ENCODE measurements around the gene GRWD1.
"Not testable (repeated sequence)": the region's sequence is repeated elsewhere in the genome, so short reads cannot be mapped to it uniquely, and the experiment has no call there.

GRWD1 gene

DNA sequence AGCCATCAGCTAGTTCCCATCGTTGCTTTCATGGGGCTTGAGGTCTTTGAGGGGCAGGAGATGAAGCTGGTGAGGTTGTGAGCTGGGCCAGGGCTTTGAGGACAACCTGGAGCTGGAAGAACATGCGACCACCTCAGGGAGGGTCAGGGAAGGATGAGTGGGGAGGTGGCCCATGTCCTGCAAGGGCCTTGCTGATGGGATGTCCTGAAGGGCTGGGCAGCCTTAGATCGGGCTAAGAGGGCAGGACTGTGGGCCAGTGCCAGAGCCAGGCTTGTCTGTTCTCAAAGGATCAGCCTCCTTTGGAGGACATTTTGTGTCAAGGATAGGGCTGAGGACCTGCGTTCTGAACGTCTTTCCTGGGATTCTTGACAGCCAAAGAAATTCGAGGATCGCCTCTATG, 33.9 kb downstream of the GRWD1 start:
- no peak for DNase-seq (ENCODE audit: low read depth in 3 of 3)

DNA sequence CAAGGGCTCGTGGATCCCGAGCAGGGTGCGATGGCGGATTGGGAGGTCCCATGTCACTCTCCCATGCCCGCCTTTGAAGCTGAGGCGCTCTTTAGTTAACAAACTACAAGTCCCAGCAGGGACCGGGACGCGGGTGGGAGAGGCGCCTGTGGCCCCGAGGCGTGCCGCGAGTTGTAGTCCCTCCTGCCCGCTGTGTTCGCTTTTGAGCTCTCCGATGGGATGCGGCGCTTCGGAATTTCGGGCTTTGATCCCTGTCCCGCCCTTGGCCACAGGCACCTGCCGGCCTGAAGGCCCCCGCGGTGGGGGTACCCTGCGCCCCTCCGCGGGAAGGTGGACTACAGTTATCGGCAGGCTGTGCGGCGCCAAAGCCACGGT, 34.4 kb downstream of the GRWD1 start:
- DNase-seq (ENCODE audit: low read depth in 3 of 3), result no peak

DNA sequence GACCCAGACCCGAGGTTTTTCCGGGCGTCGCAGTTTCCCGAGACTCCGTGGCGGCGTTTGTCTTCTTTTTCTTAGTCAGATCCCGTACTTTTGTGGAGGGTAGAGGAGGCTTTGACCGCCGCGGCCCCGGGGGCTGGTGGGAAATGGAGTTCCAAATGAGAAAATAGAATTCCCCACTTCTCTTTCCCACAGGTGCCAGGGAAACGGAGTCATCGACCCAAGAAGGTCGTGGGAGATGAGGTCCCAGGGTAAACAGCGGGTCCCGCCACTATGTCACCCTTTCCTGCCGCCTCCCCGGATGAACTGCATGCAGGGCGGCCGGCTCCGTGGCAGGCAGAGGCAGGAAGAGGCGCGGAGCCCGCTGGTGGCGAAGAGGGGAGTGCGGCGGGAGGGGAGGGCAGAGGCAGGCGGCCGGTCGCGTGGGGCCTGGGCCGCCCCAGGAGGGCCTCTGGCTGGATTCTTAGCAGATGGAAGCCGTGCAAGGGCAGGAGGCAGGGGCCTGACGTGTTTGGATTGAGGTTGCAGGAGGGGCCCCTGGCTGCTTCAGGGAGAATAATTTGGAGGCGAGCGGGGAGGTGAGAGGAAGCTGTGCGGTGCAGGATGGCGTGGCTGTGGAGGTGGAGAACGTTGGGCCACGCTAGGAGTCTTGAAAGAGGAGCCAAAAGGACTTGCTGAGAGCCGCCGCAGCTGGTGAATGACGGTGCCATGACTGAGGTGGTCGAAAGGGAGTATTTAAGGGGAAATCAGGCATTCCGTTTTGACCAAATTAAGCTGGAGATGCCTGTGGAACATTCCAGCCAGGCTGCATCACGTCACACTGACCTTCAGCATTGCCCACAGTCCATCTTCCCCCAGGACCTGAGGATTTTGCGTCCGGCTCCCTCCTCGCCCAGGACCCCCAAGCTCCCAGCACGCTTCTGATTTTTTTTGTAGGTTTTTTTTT, 35.0 kb downstream of the GRWD1 start:
- DNase-seq (ENCODE audit: low read depth in 3 of 3), result peak in 1 of 3 experiments; percentile 26

DNA sequence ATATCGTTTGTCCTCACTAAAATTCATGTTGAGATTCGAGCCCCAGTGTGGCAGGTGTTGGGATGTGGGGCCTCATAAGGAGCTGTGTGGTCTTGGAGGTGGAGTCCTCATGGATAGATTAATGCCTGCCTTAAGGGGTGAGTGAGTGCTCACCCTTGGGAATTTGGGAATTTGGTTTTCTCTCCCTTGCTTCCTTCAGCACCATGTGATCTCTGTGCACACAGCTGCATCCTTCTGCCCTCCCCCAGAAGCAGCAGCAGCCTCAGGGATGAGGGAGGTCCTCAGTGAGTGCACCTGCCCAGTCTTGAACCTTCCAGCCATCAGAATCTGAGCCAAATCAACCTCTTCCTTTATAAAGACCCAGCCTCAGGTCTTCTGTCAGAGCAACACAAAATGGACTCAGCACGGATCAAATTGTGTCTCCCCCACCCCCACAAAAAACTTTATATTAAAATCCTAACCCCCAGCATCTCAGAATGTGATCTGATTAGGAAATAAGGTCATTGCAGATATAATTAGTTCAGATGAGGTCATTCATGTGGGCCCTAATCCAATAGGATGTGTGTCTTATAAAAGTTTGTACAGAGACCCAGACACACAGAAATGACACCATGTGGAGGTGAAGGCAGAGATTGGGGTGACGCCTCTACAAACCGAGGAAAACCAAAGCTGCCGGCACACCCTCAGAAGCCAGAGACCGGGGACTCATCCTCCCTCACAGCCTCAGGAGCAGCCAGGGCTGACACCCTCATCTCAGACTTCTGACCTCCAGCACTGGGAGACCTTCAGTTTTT, 36.3 kb downstream of the GRWD1 start:
- no peak for DNase-seq (ENCODE audit: low read depth in 3 of 3)

DNA sequence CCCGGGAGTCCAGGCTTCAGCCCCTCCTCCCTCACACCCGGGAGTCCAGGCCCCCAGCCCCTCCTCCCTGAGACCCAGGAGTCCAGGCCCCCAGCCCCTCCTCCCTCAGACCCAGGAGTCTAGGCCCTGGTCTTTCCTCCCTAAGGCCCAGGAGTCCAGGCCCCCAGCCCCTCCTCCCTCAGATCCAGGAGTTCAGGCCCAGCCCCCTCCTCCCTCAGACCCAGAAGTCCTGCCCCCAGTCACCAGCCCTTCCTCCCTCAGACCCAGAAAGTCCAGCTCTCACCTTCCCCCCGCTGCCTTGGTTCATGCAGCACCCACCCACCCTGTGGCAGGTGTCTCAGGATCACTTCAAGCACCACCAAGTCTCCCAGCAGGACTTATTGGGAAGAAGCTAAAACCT, 37.5 kb downstream of the GRWD1 start:
- DNase-seq (ENCODE audit: low read depth in 3 of 3), result no peak

DNA sequence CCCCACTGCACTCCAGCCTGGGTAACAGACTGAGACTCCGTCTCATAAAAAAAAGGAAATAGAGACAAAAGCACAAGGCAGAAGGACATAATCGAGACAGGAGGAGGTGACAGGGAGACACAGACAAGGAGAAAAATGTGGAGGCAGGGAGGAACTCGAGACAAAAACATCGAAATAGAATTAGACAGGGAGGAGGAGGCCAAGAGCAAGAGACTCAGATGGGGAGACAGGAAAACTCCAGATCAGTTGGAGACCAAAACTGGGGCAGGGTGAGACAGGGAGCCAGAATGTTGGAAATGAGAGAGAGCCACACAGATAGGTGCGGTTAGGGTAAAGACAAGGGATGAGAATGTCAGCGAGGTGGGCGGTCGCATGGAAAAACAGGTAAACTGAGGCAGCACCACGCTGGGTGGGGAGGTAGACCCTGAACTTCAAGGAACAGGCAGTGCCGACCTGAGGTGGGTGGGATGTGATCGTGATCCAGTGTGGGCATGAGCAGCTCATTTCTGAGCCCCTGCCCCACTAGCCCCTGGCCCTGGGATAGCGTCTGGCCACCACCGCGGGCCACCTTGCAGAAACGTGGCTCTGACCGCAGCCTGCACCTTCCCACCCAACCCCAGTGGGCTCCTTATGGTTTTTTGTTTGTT, 38.6 kb downstream of the GRWD1 start:
- DNase-seq (ENCODE audit: low read depth in 3 of 3), result no peak

DNA sequence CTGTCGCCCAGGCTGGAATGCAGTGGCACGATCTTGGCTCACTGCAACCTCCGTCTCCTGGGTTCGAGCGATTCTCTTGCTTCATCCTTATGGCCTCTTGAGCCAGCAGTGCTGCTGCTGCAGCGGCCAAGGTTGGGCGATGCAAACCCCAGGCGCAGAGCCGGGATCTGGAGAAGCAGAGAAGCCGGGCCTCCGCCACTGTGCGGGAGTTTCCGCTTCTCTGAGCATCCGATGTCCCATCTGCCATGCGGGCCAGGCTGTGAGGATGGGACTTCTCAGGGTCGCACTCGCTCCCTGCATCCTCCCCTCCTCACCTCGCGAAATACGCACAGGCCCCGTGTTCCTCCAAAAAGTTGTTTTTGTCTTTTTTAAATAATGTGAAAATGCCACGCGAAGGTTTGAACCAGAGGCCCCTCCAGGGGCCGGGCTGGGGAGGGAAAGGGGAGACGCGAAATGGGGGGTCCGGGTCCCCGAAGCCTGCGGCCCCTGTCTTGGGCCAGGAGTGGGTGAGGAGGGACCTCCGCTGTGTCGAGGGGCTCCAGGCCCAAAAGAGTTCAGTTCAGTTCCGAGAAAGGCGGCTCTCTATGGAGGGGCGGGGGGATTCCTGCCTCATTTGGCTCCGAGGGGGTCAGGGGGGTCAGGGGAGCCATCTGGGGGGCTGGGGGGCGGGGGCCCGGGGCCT, 39.3 kb downstream of the GRWD1 start:
- DNase-seq (ENCODE audit: low read depth in 3 of 3), result no peak

DNA sequence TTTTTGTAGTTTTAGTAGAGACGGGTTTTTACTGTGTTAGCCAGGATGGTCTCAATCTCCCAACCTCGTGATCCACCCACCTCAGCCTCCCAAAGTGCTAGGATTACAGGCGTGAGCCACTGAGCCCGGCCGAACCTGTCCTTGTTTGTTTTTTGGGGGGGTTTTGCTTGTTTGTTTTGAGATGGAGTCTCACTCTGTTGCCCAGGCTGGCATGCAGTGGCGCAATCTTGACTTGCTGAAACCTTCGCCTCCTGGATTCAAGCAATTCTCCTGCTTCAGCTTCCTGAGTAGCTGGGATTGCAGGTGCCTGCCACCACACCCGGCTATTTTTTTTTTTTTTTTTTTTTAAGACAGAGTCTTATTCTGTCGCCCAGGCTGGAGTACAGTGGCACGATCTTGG, 40.9 kb downstream of the GRWD1 start:
- DNase-seq (ENCODE audit: low read depth in 3 of 3), result not testable (repeated sequence)

DNA sequence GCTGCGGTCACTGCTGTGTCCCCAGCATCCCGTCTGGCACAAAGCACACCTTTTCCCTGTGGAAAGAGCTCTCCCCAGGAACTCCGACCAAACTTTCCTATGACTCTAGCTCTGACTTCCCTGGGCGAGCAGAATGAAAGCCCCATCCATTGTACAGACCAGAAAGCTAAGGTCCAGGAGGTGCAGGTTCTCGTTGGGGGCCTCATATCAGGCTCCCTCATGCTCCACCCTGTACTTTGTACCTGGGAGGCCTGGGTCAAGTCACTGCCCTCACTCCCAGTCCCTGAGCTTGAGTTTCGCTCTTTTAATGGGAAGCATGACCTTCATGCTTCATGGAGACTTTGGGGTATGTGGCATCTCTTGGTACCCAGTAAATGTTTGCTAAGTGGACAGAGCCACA, 41.8 kb downstream of the GRWD1 start:
- no peak for DNase-seq (ENCODE audit: low read depth in 3 of 3)

DNA sequence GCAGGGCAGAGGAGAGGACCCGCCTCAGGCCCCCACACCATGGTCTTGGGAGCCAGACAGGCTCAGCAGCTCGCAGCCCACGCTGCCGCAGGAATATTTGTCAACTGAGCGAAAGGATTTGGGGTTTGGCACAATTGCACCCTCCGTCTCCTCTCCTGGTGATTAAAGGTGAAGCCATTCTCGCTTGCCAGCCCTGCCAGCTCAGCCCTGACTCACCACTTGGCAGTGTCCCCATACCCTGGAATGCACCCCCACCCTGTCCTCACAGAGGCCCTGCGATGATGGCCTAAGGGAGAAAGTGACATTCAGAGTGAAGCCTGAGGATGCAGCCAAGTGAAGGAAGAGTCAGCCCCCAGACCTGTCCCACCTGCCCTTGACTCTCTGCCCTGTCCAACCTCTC, 42.2 kb downstream of the GRWD1 start:
- DNase-seq (ENCODE audit: low read depth in 3 of 3), result no peak

DNA sequence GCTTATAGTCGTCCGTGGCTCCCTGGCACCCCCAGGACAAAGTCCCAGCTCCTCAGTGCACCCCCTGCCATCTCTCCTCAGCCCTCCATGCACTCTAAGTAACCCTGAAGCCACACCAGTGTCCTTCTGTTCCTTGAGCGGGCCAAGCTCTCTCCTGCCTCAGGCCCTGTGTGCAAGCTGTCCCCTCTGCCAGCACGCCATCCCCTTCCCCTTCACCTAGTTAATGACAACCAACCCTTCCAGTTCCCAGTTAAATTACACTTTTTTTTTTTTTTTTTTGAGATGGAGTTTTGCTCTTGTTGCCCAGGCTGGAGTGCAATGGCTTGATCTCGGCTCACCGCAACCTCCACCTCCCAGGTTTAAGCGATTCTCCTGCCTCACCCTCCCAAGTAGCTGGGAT, 42.7 kb downstream of the GRWD1 start:
- not testable (repeated sequence) for DNase-seq (ENCODE audit: low read depth in 3 of 3)

DNA sequence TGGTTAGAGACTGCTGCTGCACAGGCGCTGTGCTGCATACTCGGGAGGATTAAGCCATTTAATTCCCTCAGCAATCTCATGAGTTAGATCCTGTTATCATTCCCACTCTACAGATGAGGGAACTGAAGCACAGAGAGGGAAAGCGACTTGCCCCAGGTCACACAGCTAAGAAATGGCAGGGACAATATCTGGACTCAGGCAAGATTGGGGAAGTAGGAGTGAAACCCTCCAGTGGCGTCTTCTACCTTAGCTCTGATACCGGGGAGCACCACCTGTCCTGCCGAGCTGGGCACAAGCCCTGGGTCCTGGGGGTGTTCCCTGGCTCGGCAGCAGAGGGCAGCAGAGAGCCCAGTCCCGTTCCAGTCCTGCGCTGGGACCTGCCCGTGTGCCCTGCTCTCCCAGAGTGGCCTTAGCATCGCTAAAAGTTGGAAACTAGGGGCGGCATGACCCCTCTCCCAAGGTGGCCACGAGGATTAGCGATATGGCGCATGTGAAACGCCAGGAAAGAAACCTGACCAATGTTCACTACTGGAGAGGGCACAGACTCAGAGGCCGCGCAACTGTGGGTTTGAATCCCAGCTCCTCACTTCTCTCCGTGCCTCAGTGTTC, 43.9 kb downstream of the GRWD1 start:
- peak; percentile 61 to 72 (median 66) for DNase-seq (ENCODE audit: low read depth in 3 of 3)

DNA sequence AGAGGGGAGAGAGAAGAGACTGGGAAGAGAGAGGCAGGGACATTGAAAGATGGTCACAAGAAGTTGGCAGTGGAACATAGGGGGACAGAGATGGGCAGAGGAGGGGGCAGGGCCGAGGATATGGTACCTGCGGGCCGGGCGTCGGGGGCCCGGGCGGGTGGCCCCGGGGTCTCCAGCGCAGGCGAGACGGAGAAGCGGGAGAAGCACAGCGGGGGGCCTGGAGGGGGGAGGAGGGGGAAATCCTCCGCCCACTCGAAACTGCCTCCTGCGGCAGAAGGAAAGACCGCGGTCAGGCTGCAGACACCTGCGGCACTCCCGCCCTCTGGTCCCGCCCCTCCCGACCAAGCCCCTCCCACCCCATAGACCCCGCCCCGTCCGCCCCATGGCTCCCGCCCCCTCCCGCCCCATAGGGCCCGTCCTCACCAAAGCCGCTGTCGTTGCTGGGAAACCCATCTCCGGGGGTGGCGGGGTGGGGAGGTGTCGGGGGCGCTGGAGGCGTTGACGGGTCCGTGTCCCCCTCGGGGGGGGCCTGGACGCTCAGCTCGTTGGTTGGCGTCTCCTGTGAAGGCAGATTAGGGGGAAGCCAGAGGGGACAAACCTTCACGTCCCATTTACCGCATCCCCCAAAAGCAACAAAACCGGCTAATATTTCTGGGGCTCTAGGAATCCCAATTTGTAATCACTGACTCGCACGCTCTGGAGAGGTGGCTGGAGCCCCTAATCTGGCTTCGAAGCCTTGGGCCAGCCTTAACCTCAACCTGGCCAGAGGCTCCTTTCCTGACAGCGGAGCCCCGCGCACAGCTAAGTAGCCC, 45.4 kb downstream of the GRWD1 start:
- DNase-seq (ENCODE audit: low read depth in 3 of 3), result peak in 1 of 3 experiments; percentile 59

DNA sequence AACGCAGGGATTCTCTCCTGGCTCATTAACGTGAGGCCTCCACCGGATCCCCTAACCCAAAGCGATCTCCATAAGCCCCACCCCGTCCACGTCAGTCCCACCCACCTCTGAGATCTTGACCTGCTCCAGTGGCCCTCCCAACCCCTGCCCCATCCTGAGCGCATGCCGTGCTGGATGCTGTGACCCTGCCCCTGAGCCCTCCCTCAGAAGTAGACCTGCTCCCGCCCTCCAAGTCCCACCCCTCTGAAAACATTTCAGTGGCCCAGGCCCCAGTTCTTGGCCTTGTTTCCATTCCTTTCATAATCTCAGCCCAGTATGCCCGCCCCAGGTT, 46.0 kb downstream of the GRWD1 start:
- DNase-seq (ENCODE audit: low read depth in 3 of 3), result no peak

DNA sequence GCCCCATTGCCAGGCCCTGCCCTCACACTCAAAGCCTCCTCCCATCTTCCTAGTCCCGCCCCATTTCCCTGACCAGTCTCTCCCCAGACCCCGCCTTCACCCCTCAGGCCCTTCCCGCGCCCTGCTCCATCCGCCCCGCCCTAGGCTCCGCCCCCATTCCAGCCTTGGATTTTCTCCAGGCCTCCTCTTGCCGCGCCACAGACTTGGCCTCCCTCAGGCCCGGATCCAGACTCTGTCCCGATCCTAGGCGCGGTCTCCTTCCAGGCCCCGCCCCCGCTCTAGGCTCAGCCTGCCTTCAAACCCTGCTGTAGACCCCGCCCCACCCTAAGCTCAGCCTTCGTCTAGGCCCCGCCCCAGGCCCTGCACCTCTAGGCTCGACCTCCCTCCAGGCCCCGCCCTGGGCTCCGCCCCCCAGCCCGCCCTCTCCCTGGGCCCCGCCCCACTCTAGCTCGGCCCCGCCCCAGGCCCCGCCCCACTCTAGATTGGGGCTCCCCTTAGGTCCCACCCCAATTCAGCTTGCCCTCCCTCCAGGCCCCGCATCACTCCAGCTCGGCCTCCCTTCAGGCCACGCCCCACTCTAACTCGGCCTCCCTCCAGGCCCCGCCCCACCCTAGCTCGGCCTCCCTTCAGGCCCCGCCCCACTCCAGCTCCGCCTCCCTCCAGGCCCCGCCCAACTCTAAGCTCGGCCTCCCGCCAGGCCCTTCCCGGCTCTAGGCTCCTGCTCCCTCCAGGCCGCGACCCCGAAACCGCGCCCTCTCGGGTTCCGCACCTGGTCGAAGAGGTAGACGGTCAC, 47.3 kb downstream of the GRWD1 start:
- peak; percentile 58 to 70 (median 62) for DNase-seq (ENCODE audit: low read depth in 3 of 3)

DNA sequence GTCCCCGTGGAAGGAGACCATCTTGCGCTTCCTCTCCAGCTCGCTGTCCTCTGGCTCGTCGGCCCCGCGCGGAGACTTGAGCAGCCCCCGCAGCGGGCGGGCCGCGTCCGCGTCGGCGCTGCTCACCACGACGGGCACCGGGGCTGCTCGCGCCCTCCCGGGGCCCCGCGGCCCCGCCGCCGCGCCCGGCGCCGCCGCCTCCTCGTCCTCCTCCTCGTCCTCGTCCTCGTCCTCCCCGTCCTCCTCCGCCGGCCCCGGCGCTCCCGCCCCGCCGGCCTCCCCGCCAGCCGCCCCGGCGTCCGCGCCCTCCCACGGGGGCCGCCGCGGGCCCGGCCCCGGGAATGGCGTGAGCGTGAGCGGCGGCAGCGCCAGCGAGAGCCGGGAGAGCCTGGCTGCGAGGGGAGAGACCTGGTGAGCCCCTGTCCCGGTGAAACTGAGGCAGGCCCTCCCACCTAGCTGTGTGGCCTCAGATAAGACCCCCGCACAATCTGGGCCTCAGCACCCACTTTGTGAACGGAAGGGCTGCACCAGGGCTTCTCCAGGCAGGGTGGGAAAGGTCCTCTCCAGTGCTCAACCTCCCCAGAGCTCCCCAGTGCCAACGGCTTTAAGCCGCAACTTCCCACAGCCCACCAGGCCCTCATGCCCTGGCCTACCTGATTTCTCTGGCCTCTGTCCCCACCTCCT, 48.1 kb downstream of the GRWD1 start:
- DNase-seq (ENCODE audit: low read depth in 3 of 3), result no peak

DNA sequence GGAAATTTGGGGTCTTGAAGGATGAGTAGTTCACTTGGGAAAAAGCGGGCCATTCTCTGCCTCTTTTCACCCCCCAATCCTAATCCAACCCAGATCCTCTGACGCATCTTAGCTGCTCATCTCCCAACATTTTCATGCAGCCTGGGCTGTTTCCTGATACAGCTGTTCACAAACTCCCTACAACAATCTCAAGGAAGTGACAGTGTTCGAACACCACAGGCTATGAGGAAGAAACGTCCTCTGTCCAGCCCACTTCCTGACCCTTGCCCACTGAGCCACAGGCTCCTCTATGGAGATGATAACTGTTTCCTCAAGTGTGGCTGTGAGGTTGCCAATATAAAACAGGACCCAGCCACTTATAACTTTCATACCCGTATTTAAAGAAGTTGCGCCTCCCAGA, 49.6 kb downstream of the GRWD1 start:
- DNase-seq (ENCODE audit: low read depth in 3 of 3), result no peak

DNA sequence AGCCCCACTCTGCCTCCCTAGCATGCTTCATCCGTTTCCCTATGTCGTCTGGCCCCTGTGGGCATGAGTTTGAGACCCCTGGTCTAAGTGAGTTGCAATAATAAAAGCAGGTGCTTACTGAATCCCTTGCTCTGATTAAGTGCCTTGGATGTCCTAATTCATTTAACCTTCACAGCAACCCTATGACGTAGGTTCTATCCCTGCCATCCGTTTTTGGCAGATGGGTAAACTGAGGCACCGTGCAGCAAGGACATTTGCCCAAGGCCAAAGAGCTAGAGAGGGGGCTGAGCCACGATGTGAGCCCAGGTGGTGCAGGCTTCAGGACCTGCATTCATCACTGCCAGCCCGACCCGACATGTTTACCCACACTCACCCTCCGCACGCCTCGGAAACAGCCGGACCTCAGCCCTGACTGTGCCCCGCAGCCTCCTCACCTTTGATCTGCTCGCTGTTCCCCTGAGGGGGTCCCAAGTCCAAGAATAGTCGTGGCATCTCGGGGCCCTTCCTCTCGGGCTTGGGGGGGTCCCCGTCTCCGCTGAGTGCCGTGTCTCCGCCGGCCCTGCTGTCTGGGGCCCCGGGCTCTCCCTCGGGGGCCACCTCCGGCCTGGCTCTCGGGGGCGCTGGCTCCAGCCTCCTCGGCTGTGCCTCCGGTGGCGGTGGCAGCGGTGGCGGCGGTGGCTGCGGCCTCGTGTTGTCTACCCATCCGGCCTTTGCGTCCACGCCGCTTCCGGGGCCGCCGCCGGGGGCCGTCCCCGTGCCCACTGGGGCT, 51.4 kb downstream of the GRWD1 start:
- no peak for DNase-seq (ENCODE audit: low read depth in 3 of 3)
